ENCODE measurements around the gene VIPAS39.

- TF ChIP-seq CTCF (conservative IDR thresholded peaks at IDR 0.05; ENCODE audit: low read depth, low read length): no peak
- no peak for TF ChIP-seq POLR2A (IDR thresholded peaks at IDR 0.05; ENCODE audit: low read depth, low read length)
- TF ChIP-seq USF2 (IDR thresholded peaks at IDR 0.05; ENCODE audit: low read depth, low read length): no peak
- no peak for TF ChIP-seq SMC3 (IDR thresholded peaks at IDR 0.05; ENCODE audit: low read depth, low read length)
- no peak for TF ChIP-seq MXI1 (IDR thresholded peaks at IDR 0.05; ENCODE audit: borderline replicate concordance, low read depth, low read length)
Measured at GRCh38 chr14:77485901-77486678, 28.7 kb upstream of the VIPAS39 start.
